Measurements from ENCODE around the gene CCNJ. TPM values are rescaled to one million over a fixed set of nuclear protein-coding genes. Genes with fewer than 3 reads are reported as not detected.

CCNJ gene
- total RNA-seq, 1 experiment from 2014 or later, result 3.8 TPM

DNA sequence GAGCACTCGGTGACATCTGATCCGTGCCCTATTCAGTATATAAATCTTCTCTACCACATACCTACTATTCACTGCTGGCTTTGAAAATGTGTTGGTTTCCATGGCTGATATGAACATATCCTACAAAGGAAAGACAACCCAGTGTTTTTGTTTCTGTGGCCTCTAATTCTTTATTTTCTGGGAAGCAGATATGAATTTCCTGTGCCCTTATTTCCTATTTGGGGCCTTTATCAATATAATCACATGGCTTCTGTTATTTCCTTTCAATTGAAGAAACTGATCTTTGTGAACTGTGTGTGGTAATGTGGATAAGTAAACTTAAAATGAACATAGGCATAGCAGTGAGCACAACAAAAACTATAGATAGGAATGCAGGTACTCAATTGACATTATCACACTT is 10.6 kb downstream of the CCNJ start:
- no peak for DNase-seq (ENCODE audit: low read depth)

DNA sequence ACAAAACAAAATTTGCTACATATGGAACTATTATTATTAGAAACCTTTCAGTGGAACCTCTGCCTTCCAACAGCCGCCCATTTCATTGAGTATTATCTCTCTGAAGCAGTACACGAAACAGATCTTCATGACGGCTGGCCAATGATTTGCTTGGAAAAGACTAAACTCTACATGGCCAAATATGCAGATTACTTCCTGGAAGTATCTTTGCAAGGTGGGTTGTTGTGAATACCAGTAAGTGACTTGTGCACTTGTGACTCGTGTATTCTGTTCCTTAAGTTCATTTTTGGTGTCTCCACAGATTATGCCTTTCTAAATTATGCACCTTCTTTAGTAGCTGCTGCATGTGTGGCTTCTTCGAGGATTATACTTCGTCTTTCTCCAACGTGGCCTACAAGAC is 13.4 kb downstream of the CCNJ start:
- no peak for DNase-seq (ENCODE audit: low read depth)

DNA sequence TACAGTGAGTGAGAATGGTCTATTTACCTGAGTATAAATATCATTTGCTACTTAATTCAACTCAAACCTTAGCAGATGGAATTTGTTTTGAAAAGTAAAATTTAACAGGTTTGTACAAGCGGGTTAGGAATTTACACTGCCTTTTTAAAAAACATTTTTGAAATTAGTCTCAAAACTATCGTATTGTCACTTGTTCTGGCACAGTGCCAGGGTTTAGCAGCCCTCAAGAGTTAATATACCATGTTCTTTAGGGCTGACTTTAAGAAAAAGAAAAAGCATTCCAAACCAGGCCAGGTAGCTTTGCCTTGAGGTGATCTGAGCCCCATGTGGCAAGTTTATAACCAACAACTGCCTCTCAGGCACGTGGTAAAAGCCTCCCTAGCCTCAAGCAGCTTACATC is 17.8 kb downstream of the CCNJ start:
- DNase-seq (ENCODE audit: low read depth), result no peak

DNA sequence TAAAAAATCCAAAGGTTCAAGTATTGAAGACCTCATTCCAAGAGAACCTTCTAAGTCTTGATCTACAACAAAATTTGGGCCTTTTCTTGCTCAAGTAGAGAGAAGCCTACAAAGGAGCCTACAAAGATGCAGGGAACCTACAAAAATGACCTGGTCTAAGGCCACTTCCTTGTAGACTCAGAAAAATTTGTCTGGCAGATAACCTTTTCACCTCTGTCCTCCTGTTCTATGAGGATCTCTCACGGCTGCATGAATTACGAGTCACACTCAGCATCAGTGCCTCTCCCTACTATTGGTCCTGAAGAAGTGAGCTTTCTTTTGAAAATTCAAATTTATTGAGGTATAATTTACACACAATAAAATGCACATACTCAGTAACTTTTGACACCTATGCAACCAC is 29.3 kb downstream of the CCNJ start:
- peak; percentile 60 for DNase-seq (ENCODE audit: low read depth)

DNA sequence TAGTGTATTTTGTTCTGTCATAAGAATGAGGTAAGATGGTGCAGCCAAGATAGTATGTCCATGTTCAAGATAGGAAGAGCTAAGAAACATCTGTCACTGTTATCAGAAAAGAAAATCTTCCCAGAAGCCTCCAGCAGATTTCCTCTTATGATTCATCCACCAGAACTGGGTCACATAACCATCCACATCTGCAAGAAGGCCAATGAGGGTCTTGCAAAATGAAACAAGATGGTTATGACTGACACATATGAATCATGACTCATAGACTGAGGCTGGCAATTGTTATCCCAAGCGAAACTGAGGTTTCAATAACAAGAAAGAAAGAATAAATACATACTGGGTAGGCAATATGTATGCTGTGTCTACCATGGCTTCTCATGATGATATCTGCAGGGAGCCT is 30.3 kb downstream of the CCNJ start:
- peak; percentile 67 for DNase-seq (ENCODE audit: low read depth)

DNA sequence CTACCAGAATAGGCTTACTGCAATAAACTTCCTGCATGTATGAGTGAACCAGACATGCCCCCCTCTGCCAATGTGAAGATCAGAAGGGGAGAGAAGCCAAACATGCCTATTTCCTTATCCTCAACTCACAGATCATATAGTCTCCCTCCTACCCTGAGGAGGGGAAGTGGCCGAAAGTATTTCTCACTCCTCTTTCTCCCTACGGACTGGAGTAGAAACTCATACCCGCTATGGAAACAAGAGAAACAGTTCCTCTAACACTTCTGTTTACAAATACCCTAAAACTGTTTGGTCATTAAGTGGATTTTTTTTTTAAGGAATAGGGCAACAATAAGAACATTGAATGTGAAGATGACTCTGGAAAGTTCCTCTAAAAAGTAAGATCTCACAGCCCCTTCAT is 31.4 kb downstream of the CCNJ start:
- no peak for DNase-seq (ENCODE audit: low read depth)

DNA sequence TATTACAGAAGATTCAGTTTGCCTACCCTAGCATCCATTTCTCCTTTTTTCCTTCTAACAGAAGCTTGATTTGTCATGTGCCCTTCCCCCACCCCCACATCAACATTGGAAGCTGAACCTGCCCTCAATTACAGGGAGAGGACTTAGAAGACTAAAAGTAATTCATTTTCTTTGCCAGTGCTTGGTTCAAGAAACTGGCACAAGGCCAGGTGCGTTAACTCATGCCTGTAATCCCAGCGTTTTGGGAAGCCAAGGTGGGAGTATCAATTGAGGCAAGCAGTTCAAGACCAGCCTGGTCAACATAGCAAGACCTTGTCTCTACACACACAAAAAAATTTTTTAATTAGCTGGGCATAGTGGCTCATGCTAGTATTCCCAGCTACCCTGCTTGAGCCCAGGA is 32.6 kb downstream of the CCNJ start:
- DNase-seq (ENCODE audit: low read depth), result no peak

DNA sequence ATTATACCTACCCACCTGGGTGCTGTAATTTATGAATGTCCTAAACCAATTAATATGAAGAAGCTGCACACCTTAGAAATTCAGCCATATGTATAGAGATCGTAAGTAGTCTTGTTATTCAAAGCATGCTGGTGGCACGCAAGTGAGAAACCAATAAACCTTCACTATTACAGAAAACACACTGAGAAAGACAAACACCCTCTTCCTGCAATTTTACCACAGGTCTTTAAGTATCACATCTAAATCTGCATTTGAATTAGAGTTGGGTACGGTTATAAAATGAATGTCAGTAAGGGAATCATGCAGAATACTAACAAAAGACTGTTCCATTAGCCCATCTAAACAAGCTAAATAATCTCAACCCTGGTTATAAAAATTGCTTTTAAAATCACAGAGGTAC is 33.8 kb downstream of the CCNJ start:
- DNase-seq (ENCODE audit: low read depth), result no peak

DNA sequence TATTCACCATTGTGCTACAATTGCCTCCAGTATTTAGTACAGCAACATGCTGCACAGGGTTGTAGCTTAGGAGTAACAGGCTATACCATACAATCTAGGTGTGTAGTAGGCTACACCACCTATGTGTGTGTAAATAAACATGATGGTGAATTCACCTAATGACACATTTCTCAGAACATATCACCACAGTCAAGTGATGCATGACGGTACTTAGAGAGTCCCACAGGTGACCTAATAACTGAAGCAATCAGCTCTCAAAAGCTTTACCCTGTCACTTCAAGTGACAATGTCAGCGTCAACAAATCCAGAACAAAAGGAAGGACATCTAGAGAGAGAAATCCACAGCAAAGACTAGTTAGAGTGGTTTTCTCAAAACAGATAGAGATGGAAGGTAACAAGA is 38.8 kb downstream of the CCNJ start:
- DNase-seq (ENCODE audit: low read depth), result no peak

DNA sequence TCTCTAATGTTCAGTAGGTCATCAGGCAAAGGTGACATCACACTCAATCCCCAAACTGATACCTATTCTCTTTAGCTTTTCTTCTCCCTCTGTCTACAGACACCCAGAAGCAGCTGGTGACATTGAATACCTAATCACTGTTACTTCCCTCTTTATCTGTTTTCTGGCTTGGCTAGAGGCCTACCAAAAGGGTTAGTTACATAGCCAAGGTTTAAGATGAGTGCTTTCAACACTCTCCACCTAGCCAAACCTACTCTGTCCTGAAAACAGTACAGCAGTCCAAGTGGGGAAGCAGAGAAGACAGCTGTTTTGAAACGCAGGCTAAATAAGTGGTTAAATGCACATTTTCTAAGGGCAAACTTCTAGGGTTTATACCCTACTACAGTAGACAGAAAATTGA is 39.4 kb downstream of the CCNJ start:
- DNase-seq (ENCODE audit: low read depth), result no peak

DNA sequence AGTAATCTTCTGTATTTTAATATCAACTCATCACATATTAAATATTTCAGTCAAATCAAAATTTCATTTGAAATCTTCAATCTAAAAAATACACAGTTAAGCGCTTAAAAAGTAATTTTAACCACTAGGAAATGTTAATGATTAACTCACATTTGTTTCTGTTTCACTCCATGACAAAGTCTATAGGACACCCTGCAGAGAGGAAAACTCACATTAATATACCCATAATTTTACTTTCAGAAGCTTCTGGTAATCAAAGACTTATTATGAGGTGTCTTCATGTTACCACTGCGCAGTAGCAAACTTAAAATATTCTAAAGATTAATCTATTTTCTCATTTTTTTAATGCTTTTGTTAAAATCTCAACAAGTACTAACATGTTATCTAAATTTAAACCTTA is 45.7 kb downstream of the CCNJ start:
- no peak for DNase-seq (ENCODE audit: low read depth)

DNA sequence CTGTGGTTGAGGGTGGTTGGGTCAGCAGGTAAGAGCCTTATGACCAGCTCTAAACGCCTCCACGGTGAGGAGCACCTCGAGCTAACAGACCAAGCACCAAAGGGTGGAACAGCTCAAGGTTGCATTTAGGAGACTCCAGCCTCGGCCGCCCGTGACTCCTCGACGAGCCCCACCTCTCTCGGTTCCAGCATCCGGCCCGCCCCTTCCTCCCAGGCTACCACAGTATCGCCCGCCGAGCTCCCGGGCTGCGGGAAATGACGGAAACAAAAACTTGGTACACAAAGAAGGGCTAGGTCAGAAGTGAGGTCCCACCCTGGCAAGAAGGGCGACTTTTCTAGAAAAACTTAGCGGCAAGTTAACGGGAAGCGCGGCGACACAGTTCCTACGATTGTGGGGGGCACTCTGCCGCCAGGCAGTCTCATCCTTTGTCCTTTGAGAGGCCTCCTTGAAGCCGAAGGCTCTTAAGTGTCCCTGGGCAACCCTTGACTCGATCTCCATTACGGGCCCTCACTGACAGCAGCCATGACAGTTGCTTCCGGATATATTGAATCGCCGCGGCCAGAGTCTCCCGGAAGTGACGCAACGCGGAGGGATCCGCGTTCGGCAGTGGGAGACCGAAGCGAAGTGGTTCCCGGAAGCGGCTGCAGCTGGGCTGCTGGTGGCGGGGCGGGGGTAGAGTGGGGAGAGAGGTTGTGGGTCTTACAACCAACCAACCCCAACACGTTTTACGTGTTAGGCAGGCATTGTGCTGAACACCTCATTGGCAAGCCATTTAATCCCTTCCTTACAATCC is 46.5 kb downstream of the CCNJ start:
- peak; percentile 91 for DNase-seq (ENCODE audit: low read depth)

DNA sequence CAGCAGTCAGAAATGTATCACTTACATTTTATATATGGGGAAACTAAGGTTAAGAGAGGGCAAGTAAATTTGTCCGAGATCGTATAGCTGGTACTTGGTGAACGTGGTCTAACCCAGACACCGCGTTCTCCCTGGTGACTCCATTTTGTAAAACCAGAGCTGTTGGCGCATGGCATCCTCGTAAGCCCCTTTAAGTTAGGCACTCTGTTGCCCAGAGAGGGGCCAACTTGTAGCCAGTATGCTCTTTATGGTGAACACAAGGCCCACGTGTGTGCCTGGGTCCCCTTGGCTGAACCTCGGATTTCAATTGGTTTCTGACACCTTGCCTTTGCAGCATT is 47.0 kb downstream of the CCNJ start:
- DNase-seq (ENCODE audit: low read depth), result no peak

DNA sequence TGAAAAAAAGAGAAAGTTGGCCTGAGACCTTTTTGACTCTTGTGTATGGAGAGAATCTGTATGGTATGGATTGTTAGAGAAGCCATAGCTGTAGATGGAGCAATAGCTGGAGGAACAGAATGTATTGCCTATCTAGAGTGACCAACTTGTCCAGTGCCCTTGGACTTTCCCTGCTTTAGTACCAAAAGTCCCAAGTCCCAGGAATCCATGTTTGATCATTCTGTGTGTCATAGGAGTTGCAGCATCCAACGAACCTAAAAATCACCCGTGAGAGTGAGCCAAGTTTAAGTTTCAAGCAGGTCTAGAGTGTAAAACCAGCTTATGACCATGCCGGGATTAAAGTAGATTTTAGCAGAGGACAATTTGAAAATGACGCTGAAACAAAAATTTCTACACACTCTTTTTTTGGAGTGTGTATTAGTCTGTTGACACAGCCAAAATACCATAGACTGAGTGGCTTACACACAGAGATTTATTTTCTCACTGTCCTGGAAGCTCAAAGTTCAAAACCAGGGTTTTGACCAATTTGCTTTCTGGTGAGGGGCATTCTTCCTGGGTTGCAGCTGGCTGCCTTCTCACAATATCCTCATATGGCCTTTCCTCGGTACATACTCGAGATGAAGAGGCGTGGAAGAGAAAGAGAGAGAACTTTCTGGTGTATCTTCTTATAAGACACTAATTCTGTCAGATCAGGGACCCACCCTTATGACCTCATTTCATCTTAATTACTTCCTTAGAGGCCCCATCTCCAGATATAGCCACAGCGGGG is 49.8 kb downstream of the CCNJ start:
- DNase-seq (ENCODE audit: low read depth), result no peak

DNA sequence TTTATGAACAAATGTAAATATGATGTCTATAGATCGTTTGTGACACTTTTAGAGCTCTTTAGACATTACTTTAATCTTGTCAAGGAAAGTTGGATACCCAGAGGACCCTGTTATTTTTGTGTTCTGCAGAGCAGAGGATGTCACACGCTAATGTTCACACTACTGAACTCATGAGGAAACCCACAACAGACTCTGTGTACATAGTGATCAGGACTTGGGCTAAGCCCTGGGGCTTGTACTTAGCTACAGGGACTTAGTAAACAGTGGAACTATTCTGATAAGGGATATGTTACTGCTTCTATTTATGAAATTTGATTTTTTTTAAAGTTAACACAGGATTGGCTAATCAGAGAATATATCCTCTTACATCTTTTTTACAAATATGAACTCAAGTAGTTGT is 50.6 kb downstream of the CCNJ start:
- DNase-seq (ENCODE audit: low read depth), result no peak

DNA sequence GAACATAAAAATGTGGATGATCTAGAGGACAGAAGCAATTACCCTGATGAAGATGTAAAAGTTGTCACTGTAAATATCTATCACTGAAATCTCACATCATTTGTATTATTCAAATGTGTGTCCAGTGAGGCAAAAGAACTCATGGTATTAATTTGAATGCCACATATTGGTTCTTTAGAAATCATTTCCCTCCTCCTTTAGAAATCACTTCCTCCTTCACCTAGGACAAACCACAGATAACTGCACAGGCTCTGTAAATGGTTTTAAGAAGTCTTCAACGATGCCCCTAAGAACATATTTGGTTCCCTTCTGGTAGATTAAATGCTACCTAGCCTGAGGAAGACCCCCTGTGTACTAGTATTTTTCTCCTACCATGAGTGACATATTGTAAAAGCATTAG is 53.6 kb downstream of the CCNJ start:
- no peak for DNase-seq (ENCODE audit: low read depth)

DNA sequence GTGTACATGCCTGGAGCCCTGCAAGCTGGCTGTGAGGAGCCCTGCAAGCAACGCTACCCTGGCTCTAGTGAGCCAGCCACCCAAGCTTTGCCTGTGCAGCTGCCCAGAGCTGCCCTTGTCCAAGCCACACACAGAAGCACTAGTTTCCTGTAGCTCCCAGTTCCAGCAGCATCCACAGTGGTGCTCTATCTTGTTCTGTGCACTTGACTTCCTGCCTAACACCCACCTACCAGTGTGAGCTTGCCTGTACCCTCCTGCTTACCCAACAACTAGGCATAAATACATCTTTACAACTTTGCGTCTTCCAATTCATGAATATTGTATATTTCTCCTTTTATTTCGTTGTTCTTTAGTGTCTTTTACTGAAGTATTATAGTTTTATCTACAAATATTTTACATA is 54.5 kb downstream of the CCNJ start:
- DNase-seq (ENCODE audit: low read depth), result no peak

DNA sequence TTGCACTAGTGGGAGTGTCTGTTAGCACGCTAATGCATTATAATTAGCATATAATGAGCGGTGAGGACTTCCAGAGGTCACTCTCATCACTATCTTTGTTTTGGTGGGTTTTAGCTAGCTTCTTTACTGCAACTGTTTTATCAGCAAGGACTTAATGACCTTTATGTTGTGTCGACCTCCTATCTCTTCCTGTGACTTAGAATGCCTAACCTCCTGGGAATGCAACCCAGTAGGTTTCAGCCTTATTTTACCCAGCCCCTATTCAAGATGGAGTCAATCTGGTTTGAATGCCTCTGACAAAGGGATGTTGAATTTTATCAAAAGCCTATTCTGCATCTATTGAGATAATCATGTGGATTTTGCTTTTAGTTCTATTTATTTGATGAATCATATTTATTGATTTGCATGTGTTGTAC is 64.2 kb downstream of the CCNJ start:
- DNase-seq (ENCODE audit: low read depth), result no peak

Other genes with a start within 250 kb of the CCNJ start
- gene CC2D2B, start 135.6 kb upstream of the CCNJ start, total RNA-seq (2014; rRNA removed; shearing (Covaris generic)), result not detected in 2 replicates
- 2.8 and 3.3 TPM in 2 replicates for gene ZNF518A, start 86.7 kb downstream of the CCNJ start, total RNA-seq (2014; rRNA removed; shearing (Covaris generic))
- not detected in 2 replicates for gene BLNK, start 228.0 kb downstream of the CCNJ start, total RNA-seq (2014; rRNA removed; shearing (Covaris generic))